Measurements from ENCODE around the gene GLT1D1.

GRCh38 chr12:128959901-128960300, 106.6 kb downstream of the GLT1D1 start:
- TF ChIP-seq POLR2A (IDR thresholded peaks at IDR 0.05) (no peak), CTCF (IDR thresholded peaks at IDR 0.05) (no peak)

Measured in uterus (tissue), 2 donors.